ELR (cell line): ENCODE measurements around the gene ZNF883.
"Not testable (repeated sequence)": the region's sequence is repeated elsewhere in the genome, so short reads cannot be mapped to it uniquely, and the experiment has no call there.

ENCODE experiments used
- DNase-seq: peaks from one replicate; pipeline ENCODE4 v3.0.0-alpha.2; 2015; ENCODE audit warnings: low read depth

ZNF883 gene

GRCh38 chr9:113011911-113012381 is at the start of gene ZNF883:
TSS of gene ZNF883 (minus strand) at chr9:113012192.
- peak; percentile 64 for DNase-seq

- not testable (repeated sequence) for DNase-seq
These were observed 49.3 kb upstream of the ZNF883 start for GRCh38 chr9:113061072-113061850.

GRCh38 chr9:113059581-113060284 is 47.7 kb upstream of the ZNF883 start:
- not testable (repeated sequence) for DNase-seq

GRCh38 chr9:113057193-113057592 is 45.2 kb upstream of the ZNF883 start:
- DNase-seq, result no peak

- DNase-seq, result peak; percentile 95
These were observed 44.5 kb upstream of the ZNF883 start, which contains the start of gene ZFP37 for GRCh38 chr9:113056191-113057106. TSS of gene ZFP37 (minus strand) at chr9:113056724. CDS start at chr9:113056688, 36 bp downstream.

- peak; percentile 3 for DNase-seq
These were observed 31.1 kb upstream of the ZNF883 start for GRCh38 chr9:113042884-113043657.

- DNase-seq, result peak; percentile 7
These were observed 14.2 kb upstream of the ZNF883 start for GRCh38 chr9:113026200-113026599.

GRCh38 chr9:113018247-113018646 is 6.3 kb upstream of the ZNF883 start:
- DNase-seq, result no peak

- no peak for DNase-seq
These were observed 500 bp upstream of the ZNF883 start for GRCh38 chr9:113012492-113012891.

- DNase-seq, result no peak
These were observed 6.2 kb downstream of the ZNF883 start for GRCh38 chr9:113005777-113006176.

GRCh38 chr9:112997236-112997941 is 14.6 kb downstream of the ZNF883 start:
- DNase-seq, result peak; percentile 3

GRCh38 chr9:112971415-112971814 is 40.6 kb downstream of the ZNF883 start:
- DNase-seq, result peak; percentile 36

- DNase-seq, result peak; percentile 37
These were observed 41.1 kb downstream of the ZNF883 start for GRCh38 chr9:112970939-112971338.

GRCh38 chr9:112969730-112970129 is 42.3 kb downstream of the ZNF883 start:
- DNase-seq, result no peak

- no peak for DNase-seq
These were observed 56.4 kb downstream of the ZNF883 start for GRCh38 chr9:112955550-112955949.

GRCh38 chr9:112945620-112946208 is 66.3 kb downstream of the ZNF883 start:
- DNase-seq, result no peak

- no peak for DNase-seq
These were observed 72.6 kb downstream of the ZNF883 start for GRCh38 chr9:112939418-112939817.

- no peak for DNase-seq
These were observed 78.3 kb downstream of the ZNF883 start for GRCh38 chr9:112933696-112934095.

GRCh38 chr9:112925058-112925641 is 86.8 kb downstream of the ZNF883 start:
- DNase-seq, result peak; percentile 56

GRCh38 chr9:112921549-112921948 is 90.4 kb downstream of the ZNF883 start:
- peak; percentile 68 for DNase-seq
